Kidney (tissue), 14 donors: Measurements from ENCODE around the gene KIF26B. TPM values are rescaled to one million over a fixed set of nuclear protein-coding genes. Genes with fewer than 3 reads are reported as not detected.

ENCODE experiments used
- DNase-seq, 5 donors: peaks; one replicate each; pipeline ENCODE4 v3.0.0-alpha.2; 2013 to 2020
- FAIRE-seq: peaks from 2 replicates; lab custom pipeline; 2012; peaks lifted over from hg19 to GRCh38; lab: Jason Lieb, UNC
- H3K27ac ChIP-seq, 2 donors: one replicate each; pipeline ENCODE4 v1.7.0; 2013; ENCODE audit warnings: low read depth in 2 of 2, low read length in 2 of 2, inconsistent platforms in 1 of 2
- H3K27me3 ChIP-seq: one replicate; pipeline ENCODE4 v1.7.1; 2013; ENCODE audit warnings: low read length, inconsistent platforms; ENCODE audit not compliant: control insufficient read depth, insufficient read depth
- H3K36me3 ChIP-seq, 3 donors: one replicate each; pipeline versions ENCODE4 v1.7.0 to v1.7.1; 2013; ENCODE audit warnings: low read length in 3 of 3, control low read depth in 1 of 3, inconsistent platforms in 1 of 3; ENCODE audit not compliant: insufficient read depth in 3 of 3, control insufficient read depth in 2 of 3
- H3K4me1 ChIP-seq, 3 donors: one replicate each; pipeline versions ENCODE4 v1.7.0 to v1.7.1; 2013; ENCODE audit warnings: low read length in 3 of 3, inconsistent platforms in 1 of 3, low read depth in 1 of 3; ENCODE audit not compliant: control insufficient read depth in 2 of 3, insufficient read depth in 2 of 3
- H3K4me3 ChIP-seq, 3 donors: one replicate each; pipeline versions ENCODE4 v1.7.0 to v1.8.1; 2013; ENCODE audit warnings: low read length in 3 of 3, control low read depth in 1 of 3, inconsistent platforms in 1 of 3
- H3K9ac ChIP-seq, 3 donors: one replicate each; pipeline versions ENCODE4 v1.7.0 to v1.7.1; 2013; ENCODE audit warnings: low read length in 3 of 3, control low read depth in 1 of 3, inconsistent platforms in 1 of 3
- H3K9me3 ChIP-seq, 3 donors: one replicate each; pipeline versions ENCODE4 v1.7.0 to v1.7.1; 2013; ENCODE audit warnings: low read length in 3 of 3, control low read depth in 1 of 3, inconsistent platforms in 1 of 3; ENCODE audit not compliant: control insufficient read depth in 2 of 3, insufficient read depth in 1 of 3
- CTCF ChIP-seq: IDR thresholded peaks from 3 replicates; pipeline ENCODE4 v1.5.1; 2012; ENCODE audit warnings: mild to moderate bottlenecking, moderate library complexity, borderline replicate concordance; ENCODE audit not compliant: insufficient read depth; ENCODE audit errors: extremely low read depth
- intact Hi-C: fragments of 100-400 bp; cut with DNase I; formaldehyde crosslinking; loops from one replicate; pipeline ENCODE4 v1.11.1; 2022
- polyA plus RNA-seq: library from polyadenylated mRNA; stranded (reverse); fragments of 350-450 nt; fragmentation: Illumina TruSeq; extraction: RNeasy Lipid Tissue Mini Kit (QIAGEN cat#74804); gene quantifications from one replicate; pipeline ENCODE4 v1.2.3, GENCODE V29; 2014; ENCODE audit warnings: low read depth, low replicate concordance; ENCODE audit not compliant: insufficient read depth
- total RNA-seq: library from RNA; stranded (reverse); fragmentation: NEBNext Ultra II Directional; extraction: Animal tissue kit (Norgen Biotek cat#: 25700); gene quantifications from one replicate; pipeline ENCODE4 v1.2.1, GENCODE V29; 2021
- donor health status: control.
- donor health status: control.
- donor health status: control.
- donor health status: control.
- donor health status: control.
- donor health status: DM: yes; HTN: yes; CAD: no.
- donor health status: Normal renal cell carcinoma (clear cell type).

The KIF26B gene
- total and polyA plus RNA-seq, 2 donors from 2014 or later, result 0.52 to 10.7 TPM

- no peak for FAIRE-seq
- TF ChIP-seq CTCF, result no peak
Measured at GRCh38 chr1:245578308-245578707, 423.5 kb downstream of the KIF26B start.

GRCh38 chr1:245578771-245579170 lies 424.0 kb downstream of the KIF26B start:
- FAIRE-seq, result no peak
- intact Hi-C loops, result no loop called here
- no peak for TF ChIP-seq CTCF

More at GRCh38 chr1:245578308-245578707, 423.5 kb downstream of the KIF26B start:
- no peak overlapping the region for H3K9ac ChIP-seq
- no peaks in the 10 kb centered on the region for H3K4me1 ChIP-seq
- H3K4me3 ChIP-seq, result no peak overlapping the region
- peak in 4 of 5 donors; percentile 39 to 72 (median 52) for DNase-seq
- no peak overlapping the region for H3K27ac ChIP-seq
- no peaks in the 10 kb centered on the region for H3K9me3 ChIP-seq
- no peaks in the 10 kb centered on the region for H3K36me3 ChIP-seq
- H3K27me3 ChIP-seq, result no peaks in the 10 kb centered on the region
- intact Hi-C loops, result no loop called here

GRCh38 chr1:245579881-245580280 lies 425.1 kb downstream of the KIF26B start:
- no peak overlapping the region for H3K27ac ChIP-seq
- no peaks in the 10 kb centered on the region for H3K27me3 ChIP-seq
- no peak overlapping the region for H3K9ac ChIP-seq
- intact Hi-C loops, result no loop called here
- H3K36me3 ChIP-seq, result no peaks in the 10 kb centered on the region
- no peak for TF ChIP-seq CTCF
- H3K4me3 ChIP-seq, result no peak overlapping the region
- H3K4me1 ChIP-seq, result no peaks in the 10 kb centered on the region
- FAIRE-seq, result no peak
- H3K9me3 ChIP-seq, result no peaks in the 10 kb centered on the region
- DNase-seq, result peak in 1 of 5 donors; percentile 23

More at GRCh38 chr1:245578771-245579170, 424.0 kb downstream of the KIF26B start:
- Histone ChIP-seq H3K36me3 (no peaks in the 10 kb centered on the region), H3K4me3 (no peak overlapping the region), H3K4me1 (no peaks in the 10 kb centered on the region), H3K9ac (no peak overlapping the region), H3K27ac (no peak overlapping the region), H3K9me3 (no peaks in the 10 kb centered on the region), H3K27me3 (no peaks in the 10 kb centered on the region)
- no peak for DNase-seq

- H3K27me3 ChIP-seq, result no peaks in the 10 kb centered on the region
- intact Hi-C loops, result no loop called here
- H3K4me3 ChIP-seq, result no peak overlapping the region
- no peak overlapping the region for H3K9ac ChIP-seq
- H3K4me1 ChIP-seq, result no peaks in the 10 kb centered on the region
- FAIRE-seq (no peak), DNase-seq (peak in 1 of 5 donors; percentile 7)
- no peaks in the 10 kb centered on the region for H3K9me3 ChIP-seq
- no peak for TF ChIP-seq CTCF
- H3K27ac ChIP-seq, result no peak overlapping the region
- H3K36me3 ChIP-seq, result no peaks in the 10 kb centered on the region
Measured at GRCh38 chr1:245580651-245581050, 425.9 kb downstream of the KIF26B start.
